ENCODE measurements around the gene UPK1B.

The UPK1B gene

GRCh38 chr3:119206611-119207511 lies 33.5 kb downstream of the UPK1B start:
- Histone ChIP-seq H3K4me1 (ENCODE audit: control insufficient read depth, insufficient read depth, low read length) (peaks cover 23% of the 10 kb centered on the region), H3K4me3 (ENCODE audit: low read length) (no peak overlapping the region), H3K9ac (ENCODE audit: low read length) (no peak overlapping the region), H3K9me3 (ENCODE audit: control insufficient read depth, low read length) (no peaks in the 10 kb centered on the region), H3K27me3 (replicated peaks; ENCODE audit: control insufficient read depth, insufficient read depth, low read length) (no peaks in the 10 kb centered on the region), H3K36me3 (ENCODE audit: control insufficient read depth, insufficient read depth, low read length, severe bottlenecking) (peaks cover 20% of the 10 kb centered on the region)
- no peak for DNase-seq (ENCODE audit: low read depth)

GRCh38 chr3:119207512-119207875 lies 34.1 kb downstream of the UPK1B start:
- H3K9ac ChIP-seq (ENCODE audit: low read length), result no peak overlapping the region
- H3K36me3 ChIP-seq (ENCODE audit: control insufficient read depth, insufficient read depth, low read length, severe bottlenecking), result peaks cover 26% of the 10 kb centered on the region
- DNase-seq (ENCODE audit: low read depth), result no peak
- no peak overlapping the region for H3K4me3 ChIP-seq (ENCODE audit: low read length)
- H3K9me3 ChIP-seq (ENCODE audit: control insufficient read depth, low read length), result no peaks in the 10 kb centered on the region
- no peaks in the 10 kb centered on the region for H3K27me3 ChIP-seq (replicated peaks; ENCODE audit: control insufficient read depth, insufficient read depth, low read length)
- peaks cover 23% of the 10 kb centered on the region for H3K4me1 ChIP-seq (ENCODE audit: control insufficient read depth, insufficient read depth, low read length)

GRCh38 chr3:119211193-119211592 lies 37.8 kb downstream of the UPK1B start:
- Histone ChIP-seq H3K4me3 (ENCODE audit: low read length) (no peak overlapping the region), H3K36me3 (ENCODE audit: control insufficient read depth, insufficient read depth, low read length, severe bottlenecking) (peaks cover 63% of the 10 kb centered on the region)

GRCh38 chr3:119211803-119212202 lies 38.4 kb downstream of the UPK1B start:
- no peaks in the 10 kb centered on the region for H3K9me3 ChIP-seq (ENCODE audit: control insufficient read depth, low read length)
- no peaks in the 10 kb centered on the region for H3K27me3 ChIP-seq (replicated peaks; ENCODE audit: control insufficient read depth, insufficient read depth, low read length)
- DNase-seq (ENCODE audit: low read depth), result no peak
- no peak overlapping the region for H3K4me3 ChIP-seq (ENCODE audit: low read length)
- no peak overlapping the region for H3K9ac ChIP-seq (ENCODE audit: low read length)
- peaks cover 20% of the 10 kb centered on the region for H3K4me1 ChIP-seq (ENCODE audit: control insufficient read depth, insufficient read depth, low read length)
- peaks cover 70% of the 10 kb centered on the region for H3K36me3 ChIP-seq (ENCODE audit: control insufficient read depth, insufficient read depth, low read length, severe bottlenecking)

More at GRCh38 chr3:119211193-119211592, 37.8 kb downstream of the UPK1B start:
- no peak for DNase-seq (ENCODE audit: low read depth)
- no peak overlapping the region for H3K9ac ChIP-seq (ENCODE audit: low read length)
- H3K4me1 ChIP-seq (ENCODE audit: control insufficient read depth, insufficient read depth, low read length), result peaks cover 25% of the 10 kb centered on the region
- no peaks in the 10 kb centered on the region for H3K27me3 ChIP-seq (replicated peaks; ENCODE audit: control insufficient read depth, insufficient read depth, low read length)
- H3K9me3 ChIP-seq (ENCODE audit: control insufficient read depth, low read length), result no peaks in the 10 kb centered on the region

GRCh38 chr3:119219069-119219468 lies 45.7 kb downstream of the UPK1B start:
- no peak for DNase-seq (ENCODE audit: low read depth)
- Histone ChIP-seq H3K36me3 (ENCODE audit: control insufficient read depth, insufficient read depth, low read length, severe bottlenecking) (peaks cover 80% of the 10 kb centered on the region), H3K4me3 (ENCODE audit: low read length) (no peak overlapping the region), H3K9me3 (ENCODE audit: control insufficient read depth, low read length) (no peaks in the 10 kb centered on the region), H3K4me1 (ENCODE audit: control insufficient read depth, insufficient read depth, low read length) (peaks cover 12% of the 10 kb centered on the region), H3K27me3 (replicated peaks; ENCODE audit: control insufficient read depth, insufficient read depth, low read length) (no peaks in the 10 kb centered on the region), H3K9ac (ENCODE audit: low read length) (no peak overlapping the region)

- no peaks in the 10 kb centered on the region for H3K27me3 ChIP-seq (replicated peaks; ENCODE audit: control insufficient read depth, insufficient read depth, low read length)
- peaks cover 9% of the 10 kb centered on the region for H3K4me1 ChIP-seq (ENCODE audit: control insufficient read depth, insufficient read depth, low read length)
- no peaks in the 10 kb centered on the region for H3K9me3 ChIP-seq (ENCODE audit: control insufficient read depth, low read length)
- no peak for DNase-seq (ENCODE audit: low read depth)
- H3K9ac ChIP-seq (ENCODE audit: low read length), result no peak overlapping the region
- peaks cover 76% of the 10 kb centered on the region for H3K36me3 ChIP-seq (ENCODE audit: control insufficient read depth, insufficient read depth, low read length, severe bottlenecking)
- H3K4me3 ChIP-seq (ENCODE audit: low read length), result no peak overlapping the region
Measured at GRCh38 chr3:119220198-119220597, 46.8 kb downstream of the UPK1B start.

- Histone ChIP-seq H3K4me3 (ENCODE audit: low read length) (no peak overlapping the region), H3K4me1 (ENCODE audit: control insufficient read depth, insufficient read depth, low read length) (peaks cover 9% of the 10 kb centered on the region), H3K9ac (ENCODE audit: low read length) (no peak overlapping the region), H3K36me3 (ENCODE audit: control insufficient read depth, insufficient read depth, low read length, severe bottlenecking) (peaks cover 72% of the 10 kb centered on the region), H3K27me3 (replicated peaks; ENCODE audit: control insufficient read depth, insufficient read depth, low read length) (no peaks in the 10 kb centered on the region), H3K9me3 (ENCODE audit: control insufficient read depth, low read length) (no peaks in the 10 kb centered on the region)
- DNase-seq (ENCODE audit: low read depth), result no peak
Measured at GRCh38 chr3:119220970-119221667, 47.7 kb downstream of the UPK1B start.

GRCh38 chr3:119221779-119222320 lies 48.5 kb downstream of the UPK1B start:
- DNase-seq (ENCODE audit: low read depth), result peak; percentile 67
- Histone ChIP-seq H3K9ac (ENCODE audit: low read length) (no peak overlapping the region), H3K4me1 (ENCODE audit: control insufficient read depth, insufficient read depth, low read length) (peaks cover 9% of the 10 kb centered on the region), H3K4me3 (ENCODE audit: low read length) (no peak overlapping the region), H3K9me3 (ENCODE audit: control insufficient read depth, low read length) (no peaks in the 10 kb centered on the region), H3K27me3 (replicated peaks; ENCODE audit: control insufficient read depth, insufficient read depth, low read length) (no peaks in the 10 kb centered on the region), H3K36me3 (ENCODE audit: control insufficient read depth, insufficient read depth, low read length, severe bottlenecking) (peaks cover 72% of the 10 kb centered on the region)

- H3K4me3 ChIP-seq (ENCODE audit: low read length), result no peak overlapping the region
- H3K9ac ChIP-seq (ENCODE audit: low read length), result no peak overlapping the region
- peaks cover 71% of the 10 kb centered on the region for H3K36me3 ChIP-seq (ENCODE audit: control insufficient read depth, insufficient read depth, low read length, severe bottlenecking)
- H3K4me1 ChIP-seq (ENCODE audit: control insufficient read depth, insufficient read depth, low read length), result peaks cover 9% of the 10 kb centered on the region
- no peaks in the 10 kb centered on the region for H3K9me3 ChIP-seq (ENCODE audit: control insufficient read depth, low read length)
- no peak for DNase-seq (ENCODE audit: low read depth)
- no peaks in the 10 kb centered on the region for H3K27me3 ChIP-seq (replicated peaks; ENCODE audit: control insufficient read depth, insufficient read depth, low read length)
Measured at GRCh38 chr3:119222391-119222790, 49.0 kb downstream of the UPK1B start.

GRCh38 chr3:119223511-119223910 lies 50.1 kb downstream of the UPK1B start:
- Histone ChIP-seq H3K9ac (ENCODE audit: low read length) (no peak overlapping the region), H3K9me3 (ENCODE audit: control insufficient read depth, low read length) (no peaks in the 10 kb centered on the region), H3K36me3 (ENCODE audit: control insufficient read depth, insufficient read depth, low read length, severe bottlenecking) (peaks cover 73% of the 10 kb centered on the region), H3K27me3 (replicated peaks; ENCODE audit: control insufficient read depth, insufficient read depth, low read length) (no peaks in the 10 kb centered on the region), H3K4me3 (ENCODE audit: low read length) (no peak overlapping the region), H3K4me1 (ENCODE audit: control insufficient read depth, insufficient read depth, low read length) (peaks cover 9% of the 10 kb centered on the region)
- DNase-seq (ENCODE audit: low read depth), result no peak

GRCh38 chr3:119225121-119225520 lies 51.7 kb downstream of the UPK1B start:
- H3K4me1 ChIP-seq (ENCODE audit: control insufficient read depth, insufficient read depth, low read length), result peaks cover 9% of the 10 kb centered on the region
- no peak overlapping the region for H3K4me3 ChIP-seq (ENCODE audit: low read length)
- peaks cover 76% of the 10 kb centered on the region for H3K36me3 ChIP-seq (ENCODE audit: control insufficient read depth, insufficient read depth, low read length, severe bottlenecking)
- H3K9me3 ChIP-seq (ENCODE audit: control insufficient read depth, low read length), result no peaks in the 10 kb centered on the region
- no peaks in the 10 kb centered on the region for H3K27me3 ChIP-seq (replicated peaks; ENCODE audit: control insufficient read depth, insufficient read depth, low read length)
- H3K9ac ChIP-seq (ENCODE audit: low read length), result no peak overlapping the region
- no peak for DNase-seq (ENCODE audit: low read depth)
